ENCODE results near the gene HSD11B1L.
"Not testable (repeated sequence)": the region's sequence is repeated elsewhere in the genome, so short reads cannot be mapped to it uniquely, and the experiment has no call there.

The HSD11B1L gene

DNA sequence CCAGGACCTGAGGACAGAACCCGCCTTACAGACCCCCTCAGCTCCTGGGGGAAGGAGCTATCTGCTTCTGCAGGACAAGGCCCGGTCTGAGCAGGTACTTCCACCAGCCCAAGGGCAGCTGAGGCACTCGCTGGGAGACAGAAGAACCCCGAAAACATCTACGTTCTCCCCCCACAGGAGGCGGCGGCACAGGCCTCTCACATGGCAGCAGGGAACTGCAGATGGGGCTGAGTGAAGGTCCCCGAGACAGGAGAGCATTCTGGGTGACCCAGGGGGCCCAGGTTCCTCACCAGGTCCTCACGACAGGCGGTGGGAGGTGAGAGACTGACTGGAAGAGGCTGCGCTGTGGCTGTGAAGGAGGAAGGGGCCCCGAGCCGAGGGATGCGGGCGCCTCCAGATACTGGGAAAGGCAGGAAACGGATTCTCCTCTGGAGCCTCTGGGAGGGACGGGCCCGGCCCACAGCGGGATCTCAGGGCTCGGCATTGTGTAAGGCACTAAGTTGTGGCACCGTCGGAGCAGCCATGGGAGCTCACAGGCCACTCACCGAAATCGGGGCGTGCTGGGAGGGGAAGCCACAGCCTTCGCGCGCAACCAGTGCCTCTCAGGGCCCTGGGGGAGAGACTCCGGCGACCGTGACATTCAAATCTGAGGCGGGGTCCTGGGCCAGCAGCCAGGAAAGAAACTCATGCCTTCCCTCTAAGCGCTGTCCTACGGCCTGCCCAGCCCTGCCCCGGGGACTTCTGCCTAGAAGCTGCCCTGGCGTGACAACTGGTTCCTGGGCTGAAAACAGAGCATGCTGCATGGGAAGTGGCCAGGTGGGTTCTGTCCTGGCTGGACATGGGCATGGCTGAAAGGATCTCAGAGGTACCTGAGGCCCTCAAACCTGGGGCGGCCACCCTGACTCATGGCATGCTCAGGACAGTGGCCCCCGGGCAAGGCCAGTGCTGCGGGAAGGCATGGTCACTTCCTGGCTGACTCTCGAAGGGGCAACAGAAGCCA, 23.3 kb downstream of the HSD11B1L start:
- ATAC-seq = no peak

DNA sequence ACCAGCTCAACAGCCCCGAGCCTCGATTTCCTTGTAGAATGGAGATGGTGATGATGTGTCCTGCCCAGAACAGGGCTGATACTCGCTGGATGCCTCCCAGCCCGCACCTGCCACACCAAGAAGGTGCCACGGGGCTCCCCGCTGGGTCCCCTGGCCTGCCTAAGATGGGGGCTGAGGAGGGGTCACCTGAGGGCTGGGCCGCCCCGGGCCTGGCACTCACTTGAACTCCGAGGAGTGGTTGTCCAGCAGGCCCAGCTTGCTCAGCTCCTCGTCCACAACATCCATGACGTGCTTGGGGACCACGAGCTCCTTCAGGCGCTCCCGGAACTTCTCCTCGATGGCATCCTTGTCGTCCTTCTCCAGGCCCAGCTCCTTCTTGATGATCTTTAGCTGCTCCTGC, 24.7 kb downstream of the HSD11B1L start:
- ATAC-seq = no peak

DNA sequence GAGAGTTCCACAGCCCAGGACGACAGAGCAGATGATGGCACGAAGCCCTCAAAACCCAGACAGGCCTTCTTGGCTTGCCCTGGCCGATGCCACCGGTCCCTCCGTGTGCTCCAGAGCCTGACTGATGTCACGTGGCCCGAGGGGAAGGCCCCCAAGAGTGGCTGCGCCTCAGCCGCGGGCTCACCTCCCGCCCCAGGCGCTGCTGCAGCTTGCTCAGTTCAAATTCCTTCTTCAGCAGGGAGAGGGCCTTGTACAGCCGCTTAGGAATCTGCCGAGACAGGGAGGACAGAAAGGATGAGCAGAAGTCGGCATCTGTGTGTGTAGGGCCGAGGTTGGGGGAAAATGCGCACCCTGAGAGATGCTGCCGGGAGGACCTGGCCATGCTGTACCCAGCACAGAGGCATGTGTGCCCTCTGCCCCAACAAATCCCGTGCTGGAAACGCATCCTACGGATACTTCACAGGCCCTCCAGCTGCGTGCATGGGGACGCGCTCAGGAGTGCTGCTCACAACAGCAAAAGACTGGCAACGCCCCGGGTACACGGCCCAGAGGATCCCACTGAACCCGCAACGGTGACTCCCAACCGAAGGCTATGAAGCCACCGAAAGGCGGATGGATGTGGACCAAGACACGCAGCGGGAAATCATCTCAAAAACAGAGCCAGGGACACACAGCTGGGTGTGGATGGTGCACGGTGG, 26.2 kb downstream of the HSD11B1L start:
- no peak for ATAC-seq

DNA sequence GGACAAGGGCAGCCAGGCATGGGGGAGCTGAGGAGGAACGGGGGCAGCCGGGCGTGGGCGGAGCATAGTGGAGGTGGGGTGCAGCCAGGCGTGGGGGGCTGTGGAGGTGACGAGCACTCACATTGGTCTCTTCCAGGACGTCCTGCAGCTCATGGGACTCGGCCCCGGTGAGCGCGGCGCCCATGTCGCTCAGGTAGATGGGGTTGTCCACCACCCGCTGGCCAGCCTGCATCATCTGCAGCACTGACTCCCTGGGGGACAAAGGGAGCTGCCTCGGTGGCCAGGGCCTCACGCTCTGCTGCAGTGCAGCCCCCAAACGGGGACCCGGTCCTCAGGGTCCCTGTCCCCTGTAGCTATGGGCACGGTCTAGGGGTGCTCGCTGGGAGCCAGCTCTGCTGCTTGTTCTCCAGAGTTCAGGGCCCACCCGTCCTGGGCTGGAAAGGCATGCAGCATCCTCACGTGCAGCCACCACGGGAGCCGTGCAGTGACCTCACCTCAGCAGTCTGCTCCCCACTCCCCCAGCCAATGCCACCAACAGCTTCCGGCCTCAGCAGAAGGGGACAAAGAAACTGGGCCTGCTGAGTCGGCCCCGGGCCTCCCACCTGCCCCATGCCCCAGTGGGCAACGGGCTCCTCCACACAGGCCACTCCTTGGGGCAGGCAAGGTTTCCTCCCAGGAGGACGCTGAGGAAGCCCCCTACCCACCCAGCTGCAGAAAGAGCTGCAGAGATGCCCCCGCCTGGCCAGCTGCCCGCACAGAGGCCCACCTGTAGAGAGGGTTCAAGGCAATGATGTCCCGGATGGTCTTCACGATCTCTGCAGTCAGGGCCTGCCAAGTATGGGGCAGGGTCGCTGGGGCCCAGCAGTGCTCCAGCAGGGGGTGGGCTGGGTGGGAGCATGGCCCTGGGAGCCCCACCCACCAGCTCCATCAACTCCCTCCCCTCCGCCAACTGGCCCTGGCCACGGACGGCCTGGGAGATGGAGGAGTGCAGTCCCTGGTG, 27.0 kb downstream of the HSD11B1L start:
- no peak for ATAC-seq

DNA sequence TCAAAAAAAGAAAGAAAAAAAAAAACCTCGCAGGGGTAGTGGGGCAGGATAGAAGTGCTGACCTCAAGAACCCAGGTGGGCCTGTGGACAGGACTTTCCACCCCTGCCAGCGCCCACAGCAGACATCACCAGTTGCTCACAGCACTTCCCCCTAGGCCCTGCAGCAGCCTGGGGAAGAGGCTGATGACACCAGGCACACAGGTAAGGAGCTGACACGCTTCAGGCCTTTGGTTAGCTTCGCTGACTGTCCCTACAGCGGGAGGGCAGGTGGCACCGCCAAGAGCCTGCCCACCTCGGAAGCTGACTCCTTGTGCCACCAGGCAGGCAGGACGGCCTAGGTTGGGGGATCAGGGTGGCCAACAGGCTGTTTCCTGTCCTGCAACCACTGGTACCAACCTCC, 30.2 kb downstream of the HSD11B1L start:
- no peak for ATAC-seq

DNA sequence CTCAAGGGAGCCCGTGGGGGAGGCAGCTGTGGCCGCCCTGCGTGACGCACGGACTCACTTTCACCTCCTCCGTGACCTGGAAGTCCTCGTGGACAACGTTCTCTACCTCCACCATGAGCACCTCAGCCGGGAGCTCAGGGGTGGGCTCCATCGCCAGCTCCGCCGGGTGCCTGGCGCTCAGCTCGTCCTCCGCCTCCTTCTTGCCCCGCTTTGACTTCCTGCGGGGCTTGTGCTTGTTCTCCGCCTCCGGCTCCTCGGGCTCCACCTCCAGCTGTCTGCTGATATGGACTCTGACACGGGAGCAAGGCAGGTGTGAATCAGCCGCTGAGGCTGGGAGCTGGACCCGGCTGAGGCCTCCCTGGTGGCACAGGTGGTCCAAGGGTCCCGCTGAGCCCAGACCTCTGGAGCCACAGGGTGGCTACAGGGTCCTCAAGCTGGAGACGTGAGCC, 30.9 kb downstream of the HSD11B1L start:
- no peak for ATAC-seq

DNA sequence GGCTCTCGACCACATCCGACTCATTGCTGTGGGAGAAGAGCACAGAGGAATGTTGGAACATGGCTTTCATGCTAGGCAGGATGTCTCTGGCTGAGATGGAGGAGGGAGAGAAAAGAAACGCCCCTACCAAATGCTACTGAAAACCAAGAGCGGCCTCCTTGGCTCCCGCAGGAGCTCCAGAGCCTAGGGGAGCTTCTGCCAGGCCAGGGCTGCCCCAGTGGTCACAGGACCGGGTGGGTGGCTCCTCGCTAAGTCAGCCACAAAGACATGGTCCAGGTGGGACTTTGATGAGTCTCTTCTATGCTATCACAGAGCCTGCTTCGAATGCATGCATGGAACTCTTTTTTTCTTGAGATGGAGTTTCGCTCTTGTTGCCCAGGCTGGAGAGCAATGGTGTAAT, 32.4 kb downstream of the HSD11B1L start:
- ATAC-seq = no peak

DNA sequence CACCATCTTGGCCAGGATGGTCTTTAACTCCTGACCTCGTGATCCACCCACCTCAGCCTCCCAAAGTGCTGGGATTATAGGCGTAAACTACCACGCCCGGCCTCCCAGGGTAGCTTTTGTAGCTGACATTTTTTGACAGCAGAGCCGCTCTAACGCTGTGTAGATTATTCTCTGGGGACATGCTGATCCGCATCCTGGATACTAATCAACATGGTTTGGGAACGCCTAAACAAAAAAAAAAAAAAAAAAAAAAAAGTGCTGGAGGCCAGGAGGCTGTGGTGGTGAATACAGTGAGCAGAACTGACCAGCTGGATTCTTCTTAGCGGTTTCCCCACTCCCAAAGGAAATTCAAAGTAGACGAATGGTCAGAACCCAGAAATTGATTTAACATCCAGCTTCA, 34.0 kb downstream of the HSD11B1L start:
- ATAC-seq = no peak

DNA sequence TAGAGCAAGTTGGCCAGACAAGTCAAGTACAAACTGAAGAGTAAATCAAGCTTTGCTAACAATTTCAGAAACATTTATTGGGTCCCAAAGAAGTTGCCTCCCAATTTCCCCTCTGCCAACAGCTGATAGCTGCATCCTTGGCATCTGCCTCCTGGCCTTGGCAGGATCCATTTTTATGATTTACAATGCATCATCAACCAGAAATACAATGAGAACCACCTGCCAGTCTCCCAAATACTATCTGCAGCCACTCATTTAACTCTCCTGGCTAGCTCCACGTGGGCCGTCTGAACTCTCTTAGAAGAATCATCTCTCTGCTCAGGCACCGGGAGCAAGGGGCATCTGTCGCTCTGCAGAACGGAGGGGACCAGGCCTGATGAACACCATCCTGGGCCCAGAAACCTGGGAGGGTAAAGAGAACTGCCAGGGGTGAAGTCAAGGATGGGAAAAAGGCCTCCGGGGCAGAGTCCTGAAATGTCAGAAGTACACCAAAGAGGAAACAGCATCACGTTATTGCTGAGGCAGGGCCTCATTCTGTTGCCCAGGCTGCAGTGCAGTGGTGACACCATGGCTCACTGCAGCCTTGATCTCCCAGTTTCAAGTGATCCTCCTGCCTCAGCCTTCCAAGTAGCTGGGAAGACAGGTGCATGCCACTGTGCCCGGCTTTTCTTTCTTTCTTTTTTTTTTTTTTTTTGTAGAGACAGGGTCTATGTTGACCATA, 36.5 kb downstream of the HSD11B1L start:
- no peak for ATAC-seq

DNA sequence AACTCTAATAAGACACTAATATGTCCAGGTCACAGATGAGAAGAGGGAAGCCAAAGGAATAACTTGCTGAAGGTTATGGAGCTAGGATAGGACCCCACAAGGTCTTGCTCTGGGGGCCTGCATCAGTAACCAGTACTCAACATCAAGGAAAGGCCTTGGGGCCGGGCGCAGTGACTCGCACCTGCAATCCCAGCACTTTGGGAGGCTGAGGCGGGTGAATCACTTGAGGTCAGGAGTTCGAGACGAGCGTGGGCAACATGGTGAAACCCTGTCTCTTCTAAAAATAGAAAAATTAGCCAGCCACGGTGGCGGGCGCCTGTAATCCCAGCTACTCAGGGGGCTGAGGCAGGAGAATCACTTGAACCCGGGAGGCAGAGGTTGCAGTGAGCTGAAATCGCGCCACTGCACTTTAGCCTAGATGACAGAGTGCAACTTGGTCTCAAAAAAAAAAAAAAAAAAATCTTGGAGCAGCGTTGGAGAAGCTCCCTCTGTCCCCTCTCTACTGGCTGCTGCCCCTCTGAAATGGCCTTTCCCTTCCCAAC, 37.3 kb downstream of the HSD11B1L start:
- ATAC-seq = peak; percentile 8 to 9

DNA sequence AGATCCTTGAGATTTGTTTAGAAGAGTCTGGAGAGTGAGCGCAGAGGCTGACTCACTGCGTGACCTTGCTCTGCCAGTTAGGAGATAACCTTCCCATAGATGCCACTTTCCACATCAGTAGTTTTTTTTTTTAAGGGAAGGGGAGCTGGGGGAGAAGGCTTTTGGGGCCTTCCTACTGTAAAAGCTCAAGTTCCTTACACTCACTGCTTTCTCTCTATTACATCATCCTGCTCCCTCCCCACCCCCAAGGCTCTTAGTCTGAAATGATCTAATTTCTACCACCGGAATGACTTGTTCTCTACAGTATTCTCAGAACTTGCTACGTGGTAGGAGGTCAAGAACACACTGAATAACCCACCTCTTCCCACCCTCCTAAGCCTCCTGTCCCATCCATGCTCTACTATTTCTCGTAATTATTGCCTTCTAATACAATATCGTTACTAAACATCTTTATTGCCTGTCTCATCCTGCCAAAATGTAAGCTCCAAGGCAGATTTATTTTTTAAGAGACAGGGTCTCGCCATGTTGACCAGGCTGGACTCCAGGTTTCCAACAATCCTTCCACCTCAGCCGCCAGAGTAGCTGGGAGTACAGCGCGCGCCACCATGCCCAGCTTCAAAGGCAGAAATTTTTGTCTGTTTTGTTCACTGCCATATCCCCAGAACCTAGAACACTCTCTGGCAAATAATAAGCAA, 37.9 kb downstream of the HSD11B1L start:
- peak; percentile 51 to 55 for ATAC-seq

DNA sequence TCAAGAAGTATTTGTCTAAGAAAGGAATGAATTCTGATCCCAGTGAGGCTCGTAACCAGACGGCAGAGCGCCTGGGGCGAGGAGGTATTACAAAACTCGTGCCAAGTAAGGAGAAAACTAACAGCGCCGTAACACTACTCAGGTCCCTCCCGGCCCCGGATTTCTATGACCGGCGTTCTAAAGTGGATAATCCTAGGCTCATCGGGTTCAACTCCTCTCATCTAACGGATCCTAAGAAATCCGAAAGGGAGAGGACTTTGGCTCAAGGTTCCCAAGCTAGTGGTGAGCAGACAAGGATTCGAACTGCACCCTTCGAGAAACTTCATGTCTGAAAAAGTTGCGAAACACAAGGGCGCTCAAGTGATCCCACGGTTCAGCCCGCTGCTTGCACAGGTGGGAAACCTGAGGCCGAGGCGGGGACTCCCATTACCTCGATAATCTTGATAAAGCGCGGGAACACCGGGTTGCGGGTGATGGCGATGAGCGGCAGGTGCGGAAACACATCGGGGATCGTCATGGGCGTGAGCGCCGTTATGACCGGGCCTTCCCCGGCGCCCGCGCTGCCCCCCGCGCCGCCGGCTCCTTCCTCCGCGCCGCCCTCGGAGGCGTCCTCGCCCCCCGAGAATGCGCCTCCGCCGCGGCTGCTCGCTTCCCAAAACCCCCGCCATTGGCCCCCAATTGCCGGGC, 38.6 kb downstream of the HSD11B1L start:
- ATAC-seq = no peak

DNA sequence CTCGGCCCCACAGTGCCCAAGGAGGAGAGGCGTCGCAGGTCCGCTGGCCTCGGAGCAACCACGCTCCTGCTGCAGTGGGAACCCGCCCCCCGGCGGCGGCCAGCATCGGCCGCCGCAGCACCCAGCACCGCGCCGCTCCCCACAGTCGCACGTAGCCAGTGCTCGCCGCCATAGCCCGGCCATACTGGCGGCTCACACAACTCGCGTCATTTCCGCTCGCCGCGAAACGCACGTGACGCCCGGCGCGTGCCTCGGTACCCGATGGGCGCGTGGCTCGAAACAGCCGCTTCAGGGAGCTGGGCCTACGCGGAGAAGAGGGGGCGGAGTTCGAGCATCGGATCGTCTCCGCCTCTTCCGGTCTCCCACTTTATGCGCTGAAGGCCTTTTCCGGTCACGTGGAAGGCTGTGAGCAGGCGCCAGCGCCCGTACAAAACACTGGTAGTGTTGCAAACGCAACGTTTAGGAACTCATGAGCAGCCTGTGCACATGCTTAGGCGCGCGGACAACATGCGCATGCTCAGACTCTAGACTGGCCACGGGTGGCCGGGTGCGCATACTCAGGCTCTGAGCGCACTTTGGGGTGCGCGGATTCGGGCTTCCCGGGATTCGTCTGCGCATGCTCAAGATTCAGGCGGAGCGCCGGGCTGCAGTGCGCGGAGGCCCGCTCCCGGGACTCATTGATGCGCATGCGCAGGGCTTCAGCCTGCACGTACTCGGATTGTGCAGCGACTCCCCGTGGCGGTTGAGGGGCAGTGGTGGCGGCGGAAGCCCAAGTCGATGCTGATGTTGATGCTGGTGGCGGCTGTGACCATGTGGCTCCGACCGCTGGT, 39.3 kb downstream of the HSD11B1L start, which contains the start of the genes CATSPERD and LONP1:
Gene CATSPERD, plus strand, starts transcription at position 677 of the 830 bp plus-strand sequence. Its CDS starts 101 bp downstream, at position 778.
Gene LONP1, minus strand, starts transcription at position 186 of the 830 bp plus-strand sequence. Its CDS starts 14 bp downstream, at position 172.
- peak; percentile 82 to 85 for ATAC-seq

DNA sequence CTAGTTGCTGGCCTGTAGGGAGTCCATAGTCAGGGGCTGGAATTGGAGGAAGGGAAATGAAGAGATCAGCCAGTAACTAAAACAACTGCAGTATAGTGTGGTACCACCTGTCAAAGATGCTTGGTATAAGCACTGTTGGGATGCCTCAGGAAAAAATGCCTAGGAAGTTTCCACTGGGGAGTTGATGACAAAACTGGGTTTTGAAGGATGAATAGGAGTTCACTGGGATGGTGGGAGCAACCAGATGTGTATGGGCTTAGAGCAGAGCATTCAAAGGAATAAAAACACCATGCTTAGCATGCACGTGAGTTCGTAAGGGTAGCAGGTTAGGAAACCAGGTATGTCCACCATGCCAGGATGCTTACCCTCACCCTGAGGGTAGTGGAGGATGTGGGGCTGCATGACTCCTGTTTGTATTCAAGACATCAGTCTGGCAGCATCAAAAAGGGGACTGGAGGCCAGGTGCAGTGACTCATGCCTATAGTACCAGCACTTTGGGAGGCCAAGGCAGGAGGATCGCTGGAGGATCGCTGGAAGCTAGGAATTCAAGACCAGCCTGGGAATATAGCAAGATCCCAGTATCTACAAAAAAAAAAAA, 46.7 kb downstream of the HSD11B1L start:
- ATAC-seq = no peak

DNA sequence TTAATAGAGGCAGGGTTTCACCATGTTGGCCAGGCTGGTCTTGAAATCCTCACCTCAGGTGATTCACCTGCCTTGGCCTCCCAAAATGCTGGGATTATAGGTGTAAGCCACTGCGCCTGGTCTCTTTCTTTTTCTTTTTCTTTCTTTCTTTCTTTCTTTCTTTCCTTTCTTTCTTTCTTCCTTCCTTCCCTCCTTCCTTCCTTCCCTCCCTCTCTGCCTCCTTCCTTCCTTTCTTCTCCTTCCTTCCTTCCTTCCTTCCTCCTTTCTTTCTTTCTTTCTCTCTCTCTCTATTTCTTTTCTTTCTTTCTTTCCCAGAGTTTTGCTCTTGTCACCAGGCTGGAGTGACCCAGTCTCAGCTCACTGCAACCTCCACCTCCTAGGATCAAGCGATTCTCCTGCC, 52.3 kb downstream of the HSD11B1L start:
- not testable (repeated sequence) for ATAC-seq

Measured in activated CD4-positive, CD25-positive, alpha-beta regulatory T cell treated with anti-CD3 and anti-CD28 coated beads, Interleukin-2, amount 50 U/mL, for 24 hours (primary cell).